ENCODE measurements around the gene HCFC1.

HCFC1 gene

DNA sequence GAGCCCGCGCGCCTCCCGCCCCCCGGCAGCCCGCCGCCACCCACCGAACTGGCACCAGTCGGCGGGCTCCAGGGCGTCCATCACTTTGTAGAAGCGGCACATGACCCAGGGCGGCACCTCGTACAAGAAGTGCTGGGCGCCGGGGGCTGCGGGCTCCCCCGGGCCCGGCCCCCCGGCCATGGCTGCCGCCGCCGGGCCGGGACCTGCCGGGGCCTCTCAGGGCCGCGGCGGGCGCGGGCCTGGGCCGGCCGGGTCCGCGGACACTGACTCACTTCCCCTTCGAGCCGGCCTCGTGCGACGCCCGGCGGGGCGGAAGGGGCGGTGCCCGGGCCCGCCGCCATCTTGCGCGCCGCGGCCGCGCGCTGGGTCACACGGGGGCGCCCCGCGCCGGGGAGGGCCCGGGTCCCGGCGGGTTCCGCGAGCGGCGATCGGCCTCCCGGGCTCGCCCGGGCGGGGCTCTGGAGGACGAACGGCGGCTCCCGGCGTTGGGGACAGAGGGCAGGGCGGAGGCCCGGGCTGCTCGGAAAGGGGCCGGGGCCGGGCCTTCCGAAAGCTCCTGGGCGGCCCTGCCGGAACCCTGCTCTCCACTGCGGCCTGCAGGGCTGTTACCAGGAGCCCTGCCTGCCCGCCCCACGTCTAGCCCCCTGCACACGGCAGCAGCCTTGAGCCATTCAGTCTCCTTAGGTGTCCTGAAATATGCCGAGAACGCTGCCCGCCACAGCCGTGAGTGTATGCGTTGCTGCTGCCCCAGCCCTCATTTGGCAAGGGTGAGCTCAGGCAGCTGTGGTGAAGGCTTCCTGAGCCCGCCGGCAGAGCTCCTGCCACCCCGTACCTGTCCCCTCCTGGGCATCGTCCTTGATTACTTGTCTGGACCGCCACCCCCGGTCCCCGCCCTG is 48.3 kb upstream of the HCFC1 start, which contains the start of gene IRAK1:
Gene IRAK1, minus strand, starts transcription at position 270 of the 896 bp plus-strand sequence. Its CDS starts 90 bp downstream, at position 180.
- no peak within 1 kb of the TSS for H2BK15ac ChIP-seq (ENCODE audit: low read length)
- H2BK120ac ChIP-seq (ENCODE audit: low read depth, low read length), result no peak within 1 kb of the TSS
- peak within 1 kb of the TSS; percentile 59 for H3K27ac ChIP-seq (replicated peaks; ENCODE audit: low read length)
- H3K4me3 ChIP-seq (ENCODE audit: low read length in 2 of 2), result peak within 1 kb of the TSS; percentile 59 to 76
- H3K18ac ChIP-seq (ENCODE audit: low read length), result peak within 1 kb of the TSS; percentile 85
- H3K14ac ChIP-seq (ENCODE audit: low read length), result peak within 1 kb of the TSS; percentile 97
- H2BK12ac ChIP-seq (ENCODE audit: low read length), result no peak within 1 kb of the TSS
- no peak within 1 kb of the TSS for H3K23ac ChIP-seq (ENCODE audit: low read depth, low read length, poor library complexity)
- peaks cover 11% of the 10 kb centered on the region for H3K79me1 ChIP-seq (ENCODE audit: low read depth, low read length)
- H4K8ac ChIP-seq (ENCODE audit: low read depth, low read length), result peak within 1 kb of the TSS; percentile 3
- peak within 1 kb of the TSS; percentile 54 for H3K4me2 ChIP-seq (ENCODE audit: insufficient read depth, low read length, poor library complexity, severe bottlenecking)
- peaks cover 0 to 49% (median 0%) of the 10 kb centered on the region in 3 experiments for H3K27me3 ChIP-seq (ENCODE audit: control insufficient read depth in 3 of 3, insufficient read depth in 3 of 3, low read depth in 1 of 3, low read length in 3 of 3)
- H3K4ac ChIP-seq (ENCODE audit: low read length), result no peak within 1 kb of the TSS
- no peak within 1 kb of the TSS for H4K91ac ChIP-seq (ENCODE audit: low read depth, low read length, poor library complexity)
- no peak within 1 kb of the TSS for H2BK5ac ChIP-seq (ENCODE audit: low read length)
- peaks cover 0 to 33% of the 10 kb centered on the region in 2 donors for H3K36me3 ChIP-seq (replicated peaks in 1 of 2; ENCODE audit: control insufficient read depth in 2 of 2, insufficient read depth in 2 of 2, low read length in 2 of 2)
- peak within 1 kb of the TSS; percentile 66 for H2AFZ ChIP-seq (ENCODE audit: low read length)
- peak within 1 kb of the TSS; percentile 84 for H3K9ac ChIP-seq (ENCODE audit: low read depth, low read length, poor library complexity)
- peak within 1 kb of the TSS; percentile 61 for H2AK5ac ChIP-seq (ENCODE audit: low read depth, low read length)
- H3K4me1 ChIP-seq (ENCODE audit: control insufficient read depth in 2 of 2, insufficient read depth in 1 of 2, low read depth in 1 of 2, low read length in 2 of 2), result peaks cover 7 to 16% of the 10 kb centered on the region in 2 donors
- no CpG with 5 or more reads among the region's 99 CpGs for WGBS, 2 donors (ENCODE audit: extremely low coverage in 2 of 2, insufficient read length in 2 of 2, insufficient replicate concordance in 1 of 2)
- H3K9me3 ChIP-seq (replicated peaks in 1 of 2; ENCODE audit: control insufficient read depth in 2 of 2, insufficient read depth in 1 of 2, low read depth in 1 of 2, low read length in 2 of 2), result no peaks in the 10 kb centered on the region
- DNase-seq (ENCODE audit: low spot score), result peak; percentile 27

- peak overlapping the region; percentile 59 to 74 for H3K4me3 ChIP-seq (ENCODE audit: low read length in 2 of 2)
- H3K27ac ChIP-seq (replicated peaks; ENCODE audit: low read length), result no peak overlapping the region
- peaks cover 11% of the 10 kb centered on the region for H3K79me1 ChIP-seq (ENCODE audit: low read depth, low read length)
- peak overlapping the region; percentile 85 for H3K18ac ChIP-seq (ENCODE audit: low read length)
- H2AFZ ChIP-seq (ENCODE audit: low read length), result peak overlapping the region; percentile 66
- peak overlapping the region; percentile 97 for H3K14ac ChIP-seq (ENCODE audit: low read length)
- no peak overlapping the region for H2AK5ac ChIP-seq (ENCODE audit: low read depth, low read length)
- H3K4ac ChIP-seq (ENCODE audit: low read length), result no peak overlapping the region
- H3K36me3 ChIP-seq (replicated peaks in 1 of 2; ENCODE audit: control insufficient read depth in 2 of 2, insufficient read depth in 2 of 2, low read length in 2 of 2), result peaks cover 0 to 33% of the 10 kb centered on the region in 2 donors
- no peak overlapping the region for H2BK5ac ChIP-seq (ENCODE audit: low read length)
- H3K9ac ChIP-seq (ENCODE audit: low read depth, low read length, poor library complexity), result peak overlapping the region; percentile 84
- no peak overlapping the region for H2BK12ac ChIP-seq (ENCODE audit: low read length)
- peak overlapping the region; percentile 54 for H3K4me2 ChIP-seq (ENCODE audit: insufficient read depth, low read length, poor library complexity, severe bottlenecking)
- H3K27me3 ChIP-seq (ENCODE audit: control insufficient read depth in 3 of 3, insufficient read depth in 3 of 3, low read depth in 1 of 3, low read length in 3 of 3), result peaks cover 0 to 43% (median 0%) of the 10 kb centered on the region in 3 experiments
- no peak overlapping the region for H3K23ac ChIP-seq (ENCODE audit: low read depth, low read length, poor library complexity)
- H4K91ac ChIP-seq (ENCODE audit: low read depth, low read length, poor library complexity), result no peak overlapping the region
- H3K9me3 ChIP-seq (replicated peaks in 1 of 2; ENCODE audit: control insufficient read depth in 2 of 2, insufficient read depth in 1 of 2, low read depth in 1 of 2, low read length in 2 of 2), result no peaks in the 10 kb centered on the region
- WGBS, 2 donors (ENCODE audit: extremely low coverage in 2 of 2, insufficient read length in 2 of 2, insufficient replicate concordance in 1 of 2), result no CpG with 5 or more reads among the region's 45 CpGs
- no peak overlapping the region for H2BK120ac ChIP-seq (ENCODE audit: low read depth, low read length)
- no peak for DNase-seq (ENCODE audit: low spot score)
- peaks cover 7 to 16% of the 10 kb centered on the region in 2 donors for H3K4me1 ChIP-seq (ENCODE audit: control insufficient read depth in 2 of 2, insufficient read depth in 1 of 2, low read depth in 1 of 2, low read length in 2 of 2)
- H4K8ac ChIP-seq (ENCODE audit: low read depth, low read length), result no peak overlapping the region
- no peak overlapping the region for H2BK15ac ChIP-seq (ENCODE audit: low read length)
These were observed 47.5 kb upstream of the HCFC1 start for GRCh38 chrX:154019061-154019621.

GRCh38 chrX:154018518-154019060 is 47.0 kb upstream of the HCFC1 start:
- Histone ChIP-seq H3K4ac (ENCODE audit: low read length) (no peak overlapping the region), H2BK120ac (ENCODE audit: low read depth, low read length) (no peak overlapping the region), H3K14ac (ENCODE audit: low read length) (no peak overlapping the region), H2AFZ (ENCODE audit: low read length) (peak overlapping the region; percentile 66), H3K23ac (ENCODE audit: low read depth, low read length, poor library complexity) (no peak overlapping the region), H3K4me3 (ENCODE audit: low read length in 2 of 2) (peak overlapping the region in 1 of 2 donors; percentile 59), H3K18ac (ENCODE audit: low read length) (no peak overlapping the region), H4K91ac (ENCODE audit: low read depth, low read length, poor library complexity) (no peak overlapping the region), H3K9me3 (replicated peaks in 1 of 2; ENCODE audit: control insufficient read depth in 2 of 2, insufficient read depth in 1 of 2, low read depth in 1 of 2, low read length in 2 of 2) (no peaks in the 10 kb centered on the region), H3K9ac (ENCODE audit: low read depth, low read length, poor library complexity) (peak overlapping the region; percentile 84), H3K27me3 (ENCODE audit: control insufficient read depth in 3 of 3, insufficient read depth in 3 of 3, low read depth in 1 of 3, low read length in 3 of 3) (peaks cover 0 to 39% (median 0%) of the 10 kb centered on the region in 3 experiments), H3K79me1 (ENCODE audit: low read depth, low read length) (peaks cover 11% of the 10 kb centered on the region), H3K4me1 (ENCODE audit: control insufficient read depth in 2 of 2, insufficient read depth in 1 of 2, low read depth in 1 of 2, low read length in 2 of 2) (peaks cover 7 to 16% of the 10 kb centered on the region in 2 donors), H2AK5ac (ENCODE audit: low read depth, low read length) (no peak overlapping the region), H2BK12ac (ENCODE audit: low read length) (no peak overlapping the region), H2BK5ac (ENCODE audit: low read length) (peak overlapping the region; percentile 39), H2BK15ac (ENCODE audit: low read length) (no peak overlapping the region), H3K36me3 (replicated peaks in 1 of 2; ENCODE audit: control insufficient read depth in 2 of 2, insufficient read depth in 2 of 2, low read length in 2 of 2) (peaks cover 0 to 33% of the 10 kb centered on the region in 2 donors), H3K27ac (replicated peaks; ENCODE audit: low read length) (no peak overlapping the region), H3K4me2 (ENCODE audit: insufficient read depth, low read length, poor library complexity, severe bottlenecking) (peak overlapping the region; percentile 54), H4K8ac (ENCODE audit: low read depth, low read length) (no peak overlapping the region)
- WGBS, 2 donors (ENCODE audit: extremely low coverage in 2 of 2, insufficient read length in 2 of 2, insufficient replicate concordance in 1 of 2), result no CpG with 5 or more reads among the region's 15 CpGs
- DNase-seq (ENCODE audit: low spot score), result no peak
